CD4-positive, alpha-beta T cell treated with Interleukin-2 at 100 ng/mL for 4 hours (primary cell): ENCODE measurements around the gene ENG.
"Not testable (repeated sequence)": the region's sequence is repeated elsewhere in the genome, so short reads cannot be mapped to it uniquely, and the experiment has no call there.

Experiments
- DNase-seq: peaks from one replicate; pipeline ENCODE4 v3.0.0-alpha.2; 2020; ENCODE audit warnings: low spot score

ENG gene

GRCh38 chr9:127878652-127879390, 24.4 kb upstream of the ENG start:
- no peak for DNase-seq

DNA sequence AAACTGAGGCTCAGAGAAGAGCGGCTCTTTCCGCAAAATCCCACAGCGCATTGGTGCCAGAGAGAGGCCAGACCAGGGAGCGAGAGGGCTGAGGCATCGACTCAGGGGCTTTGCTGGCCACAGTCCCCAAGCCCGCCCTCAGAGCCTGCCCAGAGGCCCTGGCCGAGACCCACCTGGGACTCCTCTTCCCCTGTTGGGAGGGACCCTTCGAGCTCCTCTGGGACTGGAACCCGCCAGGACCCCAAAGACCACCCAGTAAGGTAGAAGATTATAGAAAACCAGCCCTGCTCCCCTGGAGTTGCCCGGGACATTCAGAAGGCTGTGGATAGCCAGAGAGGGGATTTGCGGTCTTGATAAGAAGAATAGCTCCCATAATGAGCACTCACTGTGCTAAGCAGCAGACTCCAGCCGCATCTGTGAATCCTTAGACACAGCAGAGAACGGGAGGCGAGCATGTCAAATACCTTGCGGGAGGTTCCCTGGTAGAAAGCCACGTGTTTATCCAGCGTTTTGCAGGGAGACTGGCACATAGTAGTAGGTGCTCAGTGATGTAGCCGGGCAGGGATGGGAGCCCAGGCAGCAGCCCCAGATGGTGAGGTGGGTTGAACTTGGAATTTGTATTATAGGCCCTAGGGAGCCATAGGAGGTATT, 23.7 kb upstream of the ENG start:
- DNase-seq: no peak

- DNase-seq: no peak
Observed at GRCh38 chr9:127877566-127877998, 23.1 kb upstream of the ENG start, which contains the start of gene AK1. TSS of gene AK1 (minus strand) at chr9:127877675. CDS start at chr9:127874617, 3,058 bp downstream.

GRCh38 chr9:127876764-127877562, 22.5 kb upstream of the ENG start:
- no peak for DNase-seq

GRCh38 chr9:127876026-127876763, 21.7 kb upstream of the ENG start:
- DNase-seq: no peak

- DNase-seq: no peak
Observed at GRCh38 chr9:127875306-127875966, 21.0 kb upstream of the ENG start.

- DNase-seq: no peak
Observed at GRCh38 chr9:127874301-127875221, 20.1 kb upstream of the ENG start.

DNA sequence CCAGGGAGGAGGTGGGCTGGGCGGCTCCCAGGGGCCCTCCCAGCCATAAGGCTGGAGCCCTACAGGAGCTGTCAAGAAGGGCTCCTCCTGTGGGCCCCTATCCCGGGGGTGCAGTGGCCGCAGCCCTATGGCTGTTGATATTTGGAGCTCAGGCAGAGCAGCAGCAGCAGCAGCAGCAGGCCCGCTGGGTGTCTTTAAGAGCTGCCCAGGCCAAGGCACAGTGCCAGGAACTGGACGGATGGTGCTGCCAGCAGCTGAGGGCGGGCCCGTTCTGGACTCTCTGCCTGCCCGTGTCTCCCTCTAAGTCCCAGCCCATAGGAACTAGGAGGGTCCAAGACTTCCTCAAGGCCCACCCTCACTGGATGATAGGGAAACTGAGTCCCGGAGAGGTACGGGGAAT, 19.4 kb upstream of the ENG start:
- no peak for DNase-seq

- no peak for DNase-seq
Observed at GRCh38 chr9:127873223-127873691, 18.8 kb upstream of the ENG start.

GRCh38 chr9:127872369-127873222, 18.1 kb upstream of the ENG start:
- DNase-seq: no peak

GRCh38 chr9:127871531-127871930, 17.1 kb upstream of the ENG start:
- no peak for DNase-seq

GRCh38 chr9:127870887-127871286, 16.4 kb upstream of the ENG start:
- DNase-seq: no peak

- DNase-seq: not testable (repeated sequence)
Observed at GRCh38 chr9:127870153-127870491, 15.7 kb upstream of the ENG start.

GRCh38 chr9:127869310-127870152, 15.1 kb upstream of the ENG start:
- DNase-seq: peak; percentile 82

- no peak for DNase-seq
Observed at GRCh38 chr9:127868278-127868902, 13.9 kb upstream of the ENG start.

- no peak for DNase-seq
Observed at GRCh38 chr9:127867356-127868277, 13.2 kb upstream of the ENG start.

DNA sequence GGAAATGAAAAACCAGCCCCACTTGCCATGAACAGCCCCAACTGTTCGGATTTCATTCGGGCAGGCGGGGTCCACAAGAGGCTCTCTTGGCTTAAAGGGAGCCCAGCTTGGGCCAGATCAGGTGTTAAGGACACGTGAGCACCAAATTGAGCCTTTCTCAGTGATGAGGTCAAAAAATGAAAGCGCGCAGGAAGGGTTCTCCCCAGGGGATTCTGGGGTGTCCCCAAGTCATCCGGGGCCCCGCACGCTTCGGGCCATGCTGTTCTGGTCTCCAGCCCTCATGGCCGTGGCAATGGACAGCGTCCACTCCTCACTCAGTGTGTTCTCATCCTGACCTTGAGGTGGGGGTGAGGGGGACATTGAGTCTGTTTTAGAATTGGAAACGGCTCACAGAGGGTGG, 12.1 kb upstream of the ENG start:
- DNase-seq: no peak
